HEK293 (cell line): ENCODE results near the gene CYTH4.
A peak's percentile ranks its signal among the peaks of the same experiment; 100 is the strongest.

Experiments
- CTCF ChIA-PET: fragments of 350-600 bp; formaldehyde crosslinking; extraction: SDS; loops from one replicate; lab custom pipeline; 2021; ENCODE audit warnings: antibody characterized with exemption; lab: Yijun Ruan, JAX
- POLR2A ChIA-PET: fragments of 300-600 bp; formaldehyde crosslinking; extraction: SDS; loops from one replicate; lab custom pipeline; 2020; ENCODE audit warnings: antibody characterized with exemption, inconsistent platforms; lab: Yijun Ruan, JAX
- H3K27ac ChIP-seq: fragments of 200-500 bp; sonication (Bioruptor generic); 2 replicates; pipeline ENCODE4 v1.5.1; 2014; ENCODE audit warnings: low read depth, low read length, control low read depth, inconsistent platforms; ENCODE audit errors: extremely low read depth
- H3K36me3 ChIP-seq, 2 experiments: fragments of 200-500 bp in 1 of 2; sonication (Bioruptor generic) in 1 of 2; 1 replicate in 1 of 2; 2 replicates in 1 of 2; pipeline ENCODE4 v1.5.1; 2014 to 2017; ENCODE audit warnings: inconsistent platforms in 2 of 2, low read length in 2 of 2; ENCODE audit not compliant: control insufficient read depth in 2 of 2, insufficient read depth in 1 of 2
- H3K4me1 ChIP-seq: fragments of 200-500 bp; sonication (Bioruptor generic); 2 replicates; pipeline ENCODE4 v1.5.1; 2014; ENCODE audit warnings: mild to moderate bottlenecking, low read length, inconsistent platforms; ENCODE audit not compliant: control insufficient read depth, insufficient read depth
- H3K4me3 ChIP-seq: 2 replicates; pipeline ENCODE4 v1.5.1; 2011; ENCODE audit warnings: low read depth, mild to moderate bottlenecking, control low read depth, low read length, moderate library complexity
- H3K9me3 ChIP-seq: fragments of 200-500 bp; sonication (Bioruptor generic); 2 replicates; pipeline ENCODE4 v1.5.1; 2014; ENCODE audit warnings: low read depth, low read length, inconsistent platforms; ENCODE audit not compliant: control insufficient read depth, insufficient read depth
- GLIS1 ChIP-seq: fragments of 450-650 bp; formaldehyde crosslinking; IDR thresholded peaks from 2 replicates; pipeline ENCODE4 v1.5.1; 2016; ENCODE audit warnings: missing biosample characterization, missing genetic modification characterization
- MEIS1 ChIP-seq: sonication (generic); formaldehyde crosslinking; IDR thresholded peaks from 2 replicates; pipeline ENCODE4 v1.8.1; 2022; ENCODE audit warnings: missing genetic modification reagents, mild to moderate bottlenecking, borderline replicate concordance
- ZBTB1 ChIP-seq: fragments of 450-650 bp; formaldehyde crosslinking; IDR thresholded peaks from 2 replicates; pipeline ENCODE4 v1.5.1; 2016; ENCODE audit warnings: missing biosample characterization, missing genetic modification characterization
- ZFP69B ChIP-seq: fragments of 450-650 bp; formaldehyde crosslinking; IDR thresholded peaks from 2 replicates; pipeline ENCODE4 v1.5.1; 2016; ENCODE audit warnings: missing biosample characterization, missing genetic modification characterization
- ZIC2 ChIP-seq: fragments of 450-650 bp; formaldehyde crosslinking; IDR thresholded peaks from 2 replicates; pipeline ENCODE4 v1.5.1; 2016; ENCODE audit warnings: missing biosample characterization, missing genetic modification characterization
- ZNF157 ChIP-seq: fragments of 450-650 bp; formaldehyde crosslinking; IDR thresholded peaks from 2 replicates; pipeline ENCODE4 v1.5.1; 2016; ENCODE audit warnings: missing biosample characterization, missing genetic modification characterization
- ZNF2 ChIP-seq: fragments of 450-650 bp; formaldehyde crosslinking; IDR thresholded peaks from 2 replicates; pipeline ENCODE4 v1.5.1; 2016; ENCODE audit warnings: missing biosample characterization, missing genetic modification characterization
- ZNF366 ChIP-seq: fragments of 450-650 bp; formaldehyde crosslinking; conservative IDR thresholded peaks from 2 replicates; pipeline ENCODE4 v1.5.1; 2016; ENCODE audit warnings: missing biosample characterization, missing genetic modification characterization
- ZNF394 ChIP-seq: fragments of 450-650 bp; formaldehyde crosslinking; IDR thresholded peaks from 2 replicates; pipeline ENCODE4 v1.5.1; 2016; ENCODE audit warnings: missing biosample characterization, missing genetic modification characterization, mild to moderate bottlenecking, moderate library complexity, borderline replicate concordance
- ZNF776 ChIP-seq: fragments of 450-650 bp; formaldehyde crosslinking; IDR thresholded peaks from 2 replicates; pipeline ENCODE4 v1.5.0; 2017; ENCODE audit warnings: missing biosample characterization, missing genetic modification characterization, borderline replicate concordance
- TF ChIP-seq, protein P1 (sequence below): fragments of 450-650 bp; formaldehyde crosslinking; IDR thresholded peaks from 2 replicates; pipeline ENCODE4 v1.5.1; 2016; ENCODE audit warnings: missing biosample characterization, missing genetic modification characterization
- TF ChIP-seq, protein P2 (sequence below): fragments of 450-650 bp; formaldehyde crosslinking; optimal IDR thresholded peaks from 2 replicates; pipeline ENCODE3; 2016; ENCODE audit warnings: missing biosample characterization, mild to moderate bottlenecking, missing genetic modification characterization
- TF ChIP-seq, protein P3 (sequence below): fragments of 450-650 bp; formaldehyde crosslinking; IDR thresholded peaks from 2 replicates; pipeline ENCODE4 v1.5.1; 2017; ENCODE audit warnings: missing biosample characterization, missing genetic modification characterization
- TF ChIP-seq, protein P4 (sequence below): fragments of 450-650 bp; formaldehyde crosslinking; IDR thresholded peaks from 2 replicates; pipeline ENCODE4 v1.5.1; 2017; ENCODE audit warnings: missing biosample characterization, missing genetic modification characterization
- TF ChIP-seq, protein P5 (sequence below): fragments of 450-650 bp; formaldehyde crosslinking; IDR thresholded peaks from 2 replicates; pipeline ENCODE4 v1.5.1; 2016; ENCODE audit warnings: missing biosample characterization, missing genetic modification characterization, low read depth

CYTH4 gene

DNA sequence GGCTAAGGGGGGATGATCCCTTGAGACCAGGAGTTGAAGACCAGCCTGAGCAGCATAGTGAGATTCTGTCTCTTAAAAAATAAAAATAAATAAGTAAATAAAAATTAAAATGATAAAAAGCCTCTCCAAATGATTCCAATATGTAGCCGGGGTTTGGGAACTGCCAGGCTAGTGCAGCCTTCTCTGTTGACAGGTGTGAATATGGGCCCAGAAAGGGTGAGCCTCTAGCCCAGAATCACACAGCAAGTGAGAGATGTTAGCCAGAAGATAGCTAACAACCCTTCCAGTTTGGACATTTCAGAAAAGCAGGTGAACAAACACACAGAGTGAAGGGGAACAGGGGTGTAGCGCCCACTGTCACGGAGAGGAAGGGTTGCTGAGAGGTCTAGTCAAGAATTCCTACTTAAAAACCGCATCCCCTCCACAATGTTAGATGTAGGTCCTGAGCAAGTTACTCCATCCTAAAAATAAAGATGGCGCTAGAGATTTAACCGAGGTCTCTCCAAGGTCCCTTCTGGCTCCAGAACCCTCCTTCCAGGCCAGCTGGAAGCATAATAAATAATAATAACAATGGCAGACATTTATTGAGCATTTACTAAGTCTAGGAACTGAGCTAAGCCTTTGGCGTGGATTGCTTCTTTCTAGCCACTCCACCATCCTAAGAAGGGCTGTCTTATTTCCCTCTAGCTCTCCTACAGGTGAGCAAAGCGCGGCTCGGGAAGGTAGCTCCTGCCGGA, 51.6 kb downstream of the CYTH4 start (continued):
- TF ChIP-seq, protein P1, sequence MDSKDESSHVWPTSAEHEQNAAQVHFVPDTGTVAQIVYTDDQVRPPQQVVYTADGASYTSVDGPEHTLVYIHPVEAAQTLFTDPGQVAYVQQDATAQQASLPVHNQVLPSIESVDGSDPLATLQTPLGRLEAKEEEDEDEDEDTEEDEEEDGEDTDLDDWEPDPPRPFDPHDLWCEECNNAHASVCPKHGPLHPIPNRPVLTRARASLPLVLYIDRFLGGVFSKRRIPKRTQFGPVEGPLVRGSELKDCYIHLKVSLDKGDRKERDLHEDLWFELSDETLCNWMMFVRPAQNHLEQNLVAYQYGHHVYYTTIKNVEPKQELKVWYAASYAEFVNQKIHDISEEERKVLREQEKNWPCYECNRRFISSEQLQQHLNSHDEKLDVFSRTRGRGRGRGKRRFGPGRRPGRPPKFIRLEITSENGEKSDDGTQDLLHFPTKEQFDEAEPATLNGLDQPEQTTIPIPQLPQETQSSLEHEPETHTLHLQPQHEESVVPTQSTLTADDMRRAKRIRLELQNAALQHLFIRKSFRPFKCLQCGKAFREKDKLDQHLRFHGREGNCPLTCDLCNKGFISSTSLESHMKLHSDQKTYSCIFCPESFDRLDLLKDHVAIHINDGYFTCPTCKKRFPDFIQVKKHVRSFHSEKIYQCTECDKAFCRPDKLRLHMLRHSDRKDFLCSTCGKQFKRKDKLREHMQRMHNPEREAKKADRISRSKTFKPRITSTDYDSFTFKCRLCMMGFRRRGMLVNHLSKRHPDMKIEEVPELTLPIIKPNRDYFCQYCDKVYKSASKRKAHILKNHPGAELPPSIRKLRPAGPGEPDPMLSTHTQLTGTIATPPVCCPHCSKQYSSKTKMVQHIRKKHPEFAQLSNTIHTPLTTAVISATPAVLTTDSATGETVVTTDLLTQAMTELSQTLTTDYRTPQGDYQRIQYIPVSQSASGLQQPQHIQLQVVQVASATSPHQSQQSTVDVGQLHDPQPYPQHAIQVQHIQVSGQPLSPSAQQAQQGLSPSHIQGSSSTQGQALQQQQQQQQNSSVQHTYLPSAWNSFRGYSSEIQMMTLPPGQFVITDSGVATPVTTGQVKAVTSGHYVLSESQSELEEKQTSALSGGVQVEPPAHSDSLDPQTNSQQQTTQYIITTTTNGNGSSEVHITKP (tag by site-specific recombination) = no peak
- TF ChIP-seq, protein P2, sequence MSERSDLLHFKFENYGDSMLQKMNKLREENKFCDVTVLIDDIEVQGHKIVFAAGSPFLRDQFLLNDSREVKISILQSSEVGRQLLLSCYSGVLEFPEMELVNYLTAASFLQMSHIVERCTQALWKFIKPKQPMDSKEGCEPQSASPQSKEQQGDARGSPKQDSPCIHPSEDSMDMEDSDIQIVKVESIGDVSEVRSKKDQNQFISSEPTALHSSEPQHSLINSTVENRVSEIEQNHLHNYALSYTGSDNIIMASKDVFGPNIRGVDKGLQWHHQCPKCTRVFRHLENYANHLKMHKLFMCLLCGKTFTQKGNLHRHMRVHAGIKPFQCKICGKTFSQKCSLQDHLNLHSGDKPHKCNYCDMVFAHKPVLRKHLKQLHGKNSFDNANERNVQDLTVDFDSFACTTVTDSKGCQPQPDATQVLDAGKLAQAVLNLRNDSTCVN (tag by site-specific recombination) = no peak
- TF ChIP-seq, protein P3, sequence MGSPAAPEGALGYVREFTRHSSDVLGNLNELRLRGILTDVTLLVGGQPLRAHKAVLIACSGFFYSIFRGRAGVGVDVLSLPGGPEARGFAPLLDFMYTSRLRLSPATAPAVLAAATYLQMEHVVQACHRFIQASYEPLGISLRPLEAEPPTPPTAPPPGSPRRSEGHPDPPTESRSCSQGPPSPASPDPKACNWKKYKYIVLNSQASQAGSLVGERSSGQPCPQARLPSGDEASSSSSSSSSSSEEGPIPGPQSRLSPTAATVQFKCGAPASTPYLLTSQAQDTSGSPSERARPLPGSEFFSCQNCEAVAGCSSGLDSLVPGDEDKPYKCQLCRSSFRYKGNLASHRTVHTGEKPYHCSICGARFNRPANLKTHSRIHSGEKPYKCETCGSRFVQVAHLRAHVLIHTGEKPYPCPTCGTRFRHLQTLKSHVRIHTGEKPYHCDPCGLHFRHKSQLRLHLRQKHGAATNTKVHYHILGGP (tag by site-specific recombination) = no peak
- TF ChIP-seq ZNF776 (tag by site-specific recombination) (no peak), ZNF157 (no peak), MEIS1 (CRISPR knock-in tag) (no peak), ZNF2 (no peak), ZNF366 (tag by site-specific recombination) (no peak)
- TF ChIP-seq, protein P4, sequence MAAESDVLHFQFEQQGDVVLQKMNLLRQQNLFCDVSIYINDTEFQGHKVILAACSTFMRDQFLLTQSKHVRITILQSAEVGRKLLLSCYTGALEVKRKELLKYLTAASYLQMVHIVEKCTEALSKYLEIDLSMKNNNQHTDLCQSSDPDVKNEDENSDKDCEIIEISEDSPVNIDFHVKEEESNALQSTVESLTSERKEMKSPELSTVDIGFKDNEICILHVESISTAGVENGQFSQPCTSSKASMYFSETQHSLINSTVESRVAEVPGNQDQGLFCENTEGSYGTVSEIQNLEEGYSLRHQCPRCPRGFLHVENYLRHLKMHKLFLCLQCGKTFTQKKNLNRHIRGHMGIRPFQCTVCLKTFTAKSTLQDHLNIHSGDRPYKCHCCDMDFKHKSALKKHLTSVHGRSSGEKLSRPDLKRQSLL (tag by site-specific recombination) = 0 out of 2 replicates have a peak, but pooled peaks have one; percentile 37

DNA sequence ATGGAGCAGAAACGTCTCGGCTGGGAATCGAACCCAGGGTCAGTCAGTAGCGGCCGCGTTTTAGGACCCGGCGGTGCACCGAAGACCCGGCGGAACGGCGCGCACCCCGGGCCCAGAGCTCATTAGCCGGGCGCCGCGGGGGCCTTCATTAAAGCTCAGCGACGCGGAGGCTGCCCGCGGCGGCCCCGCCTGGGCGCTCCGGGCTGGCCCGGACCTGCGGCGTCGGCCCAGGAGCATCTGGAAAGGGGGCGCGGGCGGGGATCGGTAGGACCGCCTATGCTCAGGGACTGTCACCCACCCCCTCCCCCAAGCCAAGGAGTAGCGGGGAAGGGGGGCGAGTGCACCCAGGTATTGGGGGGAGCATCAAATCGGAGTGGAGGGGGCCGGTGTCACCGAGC, 52.2 kb downstream of the CYTH4 start:
- TF ChIP-seq ZIC2 (tag by site-specific recombination) = peak; percentile 20; the same call in 1 of the 2 replicates
- peak; percentile 22; the same call in 1 of the 2 replicates for TF ChIP-seq ZNF394
- peak; percentile 23; the same call in 1 of the 2 replicates for TF ChIP-seq GLIS1 (tag by site-specific recombination)
- no peak for TF ChIP-seq ZBTB1 (tag by site-specific recombination)
- TF ChIP-seq ZFP69B (tag by site-specific recombination) = no peak
- TF ChIP-seq, protein P5, sequence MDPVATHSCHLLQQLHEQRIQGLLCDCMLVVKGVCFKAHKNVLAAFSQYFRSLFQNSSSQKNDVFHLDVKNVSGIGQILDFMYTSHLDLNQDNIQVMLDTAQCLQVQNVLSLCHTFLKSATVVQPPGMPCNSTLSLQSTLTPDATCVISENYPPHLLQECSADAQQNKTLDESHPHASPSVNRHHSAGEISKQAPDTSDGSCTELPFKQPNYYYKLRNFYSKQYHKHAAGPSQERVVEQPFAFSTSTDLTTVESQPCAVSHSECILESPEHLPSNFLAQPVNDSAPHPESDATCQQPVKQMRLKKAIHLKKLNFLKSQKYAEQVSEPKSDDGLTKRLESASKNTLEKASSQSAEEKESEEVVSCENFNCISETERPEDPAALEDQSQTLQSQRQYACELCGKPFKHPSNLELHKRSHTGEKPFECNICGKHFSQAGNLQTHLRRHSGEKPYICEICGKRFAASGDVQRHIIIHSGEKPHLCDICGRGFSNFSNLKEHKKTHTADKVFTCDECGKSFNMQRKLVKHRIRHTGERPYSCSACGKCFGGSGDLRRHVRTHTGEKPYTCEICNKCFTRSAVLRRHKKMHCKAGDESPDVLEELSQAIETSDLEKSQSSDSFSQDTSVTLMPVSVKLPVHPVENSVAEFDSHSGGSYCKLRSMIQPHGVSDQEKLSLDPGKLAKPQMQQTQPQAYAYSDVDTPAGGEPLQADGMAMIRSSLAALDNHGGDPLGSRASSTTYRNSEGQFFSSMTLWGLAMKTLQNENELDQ (tag by site-specific recombination) = no peak
- no peak overlapping the region for H3K27ac ChIP-seq
- H3K4me1 ChIP-seq = 0 out of 2 replicates have a peak, but pooled peaks cover 3% of the 10 kb centered on the region
- H3K36me3 ChIP-seq = no peaks in the 10 kb centered on the region
- H3K9me3 ChIP-seq = no peaks in the 10 kb centered on the region
- CTCF ChIA-PET = interaction anchor here (0.6 to 5.6 kb wide), 5 partner anchors 18 to 338 kb away, joined by 3 to 57 read pairs (median 11); no protein-coding TSS in a partner anchor
- no peak overlapping the region for H3K4me3 ChIP-seq
- POLR2A ChIA-PET = no interaction called here
